HG03159 (cell line): ENCODE measurements around the gene ARV1.
"Not testable (repeated sequence)": the region's sequence is repeated elsewhere in the genome, so short reads cannot be mapped to it uniquely, and the experiment has no call there.

Experiments used
- ATAC-seq: cut with Tn5 transposase; IDR thresholded peaks from one replicate; pipeline ENCODE4 v1.9.1; 2021; ENCODE audit warnings: mild to moderate bottlenecking, moderate library complexity; ENCODE audit not compliant: unreplicated experiment

The ARV1 gene

DNA sequence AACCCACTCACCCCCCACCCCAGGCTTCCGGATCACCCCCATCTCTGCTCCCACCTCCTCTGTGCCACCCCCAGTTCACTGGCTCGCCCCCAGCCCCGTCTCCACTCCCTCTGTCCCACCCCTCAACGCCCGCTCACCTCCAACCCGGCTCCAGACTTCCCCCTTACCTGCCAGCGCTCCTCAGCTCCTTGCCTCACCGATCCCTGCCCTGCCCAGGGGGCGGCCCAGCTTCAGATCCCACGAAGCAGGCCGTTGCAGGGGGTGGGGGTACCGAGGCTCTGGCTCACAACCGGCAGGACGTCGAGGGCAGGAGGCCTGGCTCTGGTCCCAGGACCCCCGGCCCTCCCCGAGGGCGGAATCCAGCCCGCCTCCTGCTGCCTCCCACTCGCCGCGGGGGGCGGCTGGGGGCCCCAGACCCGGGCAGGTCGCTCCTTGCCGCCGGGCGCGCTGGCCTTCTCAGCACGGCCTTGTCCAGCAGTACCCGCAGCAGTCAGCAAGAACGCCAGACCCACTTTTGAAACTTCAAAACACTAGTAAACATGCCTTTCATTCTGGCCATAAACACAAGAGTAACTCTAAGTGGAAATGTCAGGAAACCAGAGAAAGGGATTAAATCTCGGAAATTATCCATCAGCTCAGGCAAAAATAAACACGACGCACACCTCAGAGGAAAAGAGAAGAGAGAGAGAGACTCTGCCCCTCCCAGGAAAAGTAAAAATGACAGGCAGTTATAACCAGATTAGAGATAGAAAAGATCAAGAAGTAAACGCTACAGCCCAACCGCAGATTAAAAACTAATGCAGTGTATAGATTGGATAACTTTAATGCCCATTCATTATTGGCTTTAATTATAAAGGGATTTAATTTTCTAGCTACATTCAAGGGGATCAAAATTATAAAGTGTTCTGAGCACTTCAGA is 62.2 kb downstream of the ARV1 start:
- no peak for ATAC-seq

DNA sequence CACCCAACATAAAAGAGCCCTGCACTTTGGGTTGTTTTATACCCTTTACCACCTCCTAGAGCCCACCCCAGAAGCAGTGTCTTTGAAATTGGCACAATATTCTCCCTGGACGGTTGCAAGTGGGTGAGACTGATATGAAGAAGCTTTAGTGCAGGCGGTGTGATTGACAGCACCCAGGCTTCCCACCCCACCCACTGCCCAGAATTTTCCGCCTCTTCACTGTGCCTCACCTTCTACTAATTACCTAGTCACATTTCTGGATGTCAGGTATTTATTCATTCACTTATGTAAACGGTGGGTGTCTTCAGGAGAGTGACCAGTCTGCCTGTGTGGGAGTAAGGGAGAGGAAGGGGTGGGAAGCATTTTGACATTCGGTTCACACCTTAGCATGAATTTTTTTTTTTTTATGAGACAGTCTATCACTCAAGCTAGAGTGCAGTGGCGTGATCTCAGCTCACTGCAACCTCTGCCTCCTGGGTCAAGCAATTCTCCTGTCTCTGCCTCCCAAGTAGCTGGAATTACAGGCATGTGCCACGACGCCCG is 62.9 kb downstream of the ARV1 start:
- ATAC-seq = no peak

DNA sequence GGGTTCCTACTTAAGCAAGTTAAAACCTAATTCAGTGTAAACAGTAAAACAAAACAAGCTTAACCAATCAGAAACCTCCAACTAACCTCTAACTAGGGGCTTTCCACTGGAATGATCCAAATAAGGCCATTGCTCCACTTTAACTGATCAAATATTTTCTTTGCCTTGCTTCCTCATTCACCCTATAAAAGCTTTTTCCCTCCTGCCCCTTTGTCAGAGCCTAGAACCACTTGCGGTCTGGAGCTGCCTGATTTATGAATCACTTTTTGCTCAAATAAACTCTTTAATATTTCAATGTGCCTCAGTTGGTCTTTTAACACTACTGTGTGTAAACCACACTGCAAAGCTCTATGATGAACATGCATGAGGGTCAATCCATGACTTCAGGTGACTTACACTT is 65.7 kb downstream of the ARV1 start:
- no peak for ATAC-seq

DNA sequence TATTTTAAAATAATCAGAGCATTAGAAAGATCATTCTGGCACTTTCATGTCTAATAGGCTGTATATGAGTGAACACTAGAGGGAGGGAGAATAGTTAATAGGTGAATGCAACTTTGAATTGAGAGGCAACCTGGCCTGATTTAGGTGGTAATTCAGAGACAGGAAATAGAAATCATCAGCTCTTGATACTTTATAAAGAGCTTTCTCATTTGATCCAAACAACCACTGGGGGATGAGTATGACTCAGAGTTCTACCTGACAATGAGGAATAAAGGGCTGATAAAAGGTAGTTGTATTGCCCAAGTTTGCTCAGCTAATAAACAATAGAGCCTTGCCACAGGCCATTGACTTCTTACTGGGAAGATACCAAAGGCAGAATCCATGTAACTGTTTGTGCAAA is 66.4 kb downstream of the ARV1 start:
- no peak for ATAC-seq

DNA sequence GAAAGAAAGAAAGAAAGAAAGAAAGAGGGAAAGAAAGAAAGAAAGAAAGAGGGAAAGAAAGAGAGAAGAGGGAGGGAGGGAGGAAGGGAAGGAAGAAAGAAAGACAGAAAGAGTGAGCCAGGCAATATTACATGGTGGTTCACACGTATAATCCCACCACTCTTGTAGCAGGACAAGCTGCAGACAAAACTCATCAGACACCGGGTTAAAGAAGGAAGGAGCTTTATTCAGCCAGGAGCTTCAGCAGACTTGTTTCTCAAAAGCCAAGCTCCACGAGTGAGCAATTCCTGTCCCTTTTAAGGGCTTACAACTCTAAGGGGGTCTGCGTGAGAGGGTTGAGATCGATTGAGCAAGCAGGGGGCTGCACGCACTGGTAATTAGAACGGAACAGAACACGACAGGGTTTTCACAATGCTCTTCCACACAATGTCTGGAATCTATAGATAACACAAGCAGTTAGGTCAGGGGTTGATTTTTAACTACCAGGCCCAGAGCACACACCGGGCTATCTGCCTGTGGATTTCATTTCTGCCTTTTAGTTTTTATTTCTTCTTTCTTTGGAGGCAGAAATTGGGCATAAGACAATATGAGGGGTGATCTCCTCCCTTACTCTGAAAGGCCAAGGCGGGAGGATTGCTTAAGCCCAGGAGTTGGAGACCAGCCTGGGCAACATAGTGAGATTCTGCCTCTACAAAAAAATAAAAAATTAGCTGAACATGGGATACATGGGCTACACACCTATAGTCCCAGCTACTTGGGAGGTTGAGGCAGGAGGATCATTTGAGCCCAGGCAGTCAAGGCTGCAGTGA is 67.2 kb downstream of the ARV1 start:
- not testable (repeated sequence) for ATAC-seq

DNA sequence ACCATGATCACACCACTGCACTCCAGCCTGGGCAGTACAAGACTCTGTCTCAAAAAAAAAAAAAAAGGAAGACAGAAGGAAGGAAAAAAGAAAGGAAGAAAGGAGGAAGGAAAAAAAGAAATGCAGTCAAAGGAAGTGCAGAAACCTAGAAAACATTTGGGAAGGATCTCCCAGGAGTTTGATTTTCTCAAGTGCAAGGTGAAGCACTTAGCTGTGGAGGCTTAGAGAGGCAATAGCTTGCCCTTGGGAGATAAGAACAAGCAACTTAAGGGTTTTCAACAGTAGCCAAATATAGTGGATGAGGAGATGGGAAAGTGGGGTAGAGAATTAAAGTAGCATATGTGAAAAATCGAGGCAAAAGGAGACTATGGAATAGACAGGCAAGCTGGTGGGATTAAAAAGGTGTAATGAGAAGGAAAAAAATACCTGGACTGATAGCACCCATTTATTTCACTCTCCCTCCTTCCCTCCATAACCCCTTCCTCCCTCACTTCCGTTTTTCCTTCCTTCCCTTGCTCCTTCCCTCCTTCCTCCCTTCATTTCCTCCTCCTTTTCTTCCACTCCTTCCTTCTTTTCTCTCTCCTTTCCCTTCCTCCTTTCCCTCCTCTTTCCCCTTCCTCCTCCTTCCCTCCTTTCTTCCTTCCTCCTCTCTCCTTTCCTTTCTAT is 68.0 kb downstream of the ARV1 start:
- ATAC-seq = no peak

DNA sequence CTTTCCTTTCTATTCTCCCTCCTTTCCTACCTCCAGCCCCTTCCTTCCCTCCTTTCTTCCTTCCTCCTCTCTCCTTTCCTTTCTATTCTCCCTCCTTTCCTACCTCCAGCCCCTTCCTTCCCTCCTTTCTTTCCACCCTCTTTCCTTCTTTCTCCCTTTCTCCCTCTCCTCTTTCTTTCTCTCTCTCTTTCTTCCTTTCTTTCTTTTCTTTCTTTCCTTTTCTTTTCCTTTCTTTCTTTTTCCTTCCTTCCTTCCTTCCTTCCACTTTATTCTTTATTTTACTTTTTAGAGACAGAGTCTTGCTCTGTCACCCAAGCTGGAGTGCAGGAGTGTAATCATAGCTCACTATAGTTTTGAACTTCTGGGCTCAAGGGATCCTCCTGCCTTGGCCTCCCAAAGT is 68.6 kb downstream of the ARV1 start:
- ATAC-seq = not testable (repeated sequence)

DNA sequence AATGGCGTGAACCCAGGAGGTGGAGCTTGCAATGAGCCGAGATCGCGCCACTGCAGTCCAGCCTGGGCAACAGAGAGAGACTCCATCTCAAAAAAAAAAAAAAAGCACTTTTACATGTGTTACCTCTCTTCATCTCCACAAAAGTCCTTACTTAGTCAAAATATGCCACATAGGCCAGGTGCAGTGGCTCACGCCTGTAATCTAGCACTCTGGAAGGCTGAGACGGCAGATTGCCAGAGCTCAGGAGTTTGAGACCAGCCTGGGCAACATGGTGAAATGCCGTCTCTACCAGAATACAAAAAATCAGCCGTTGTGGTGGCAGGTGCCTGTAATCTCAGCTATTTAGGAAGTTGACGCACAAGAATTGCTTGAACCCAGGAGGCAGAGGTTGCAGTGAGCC is 69.5 kb downstream of the ARV1 start:
- not testable (repeated sequence) for ATAC-seq

DNA sequence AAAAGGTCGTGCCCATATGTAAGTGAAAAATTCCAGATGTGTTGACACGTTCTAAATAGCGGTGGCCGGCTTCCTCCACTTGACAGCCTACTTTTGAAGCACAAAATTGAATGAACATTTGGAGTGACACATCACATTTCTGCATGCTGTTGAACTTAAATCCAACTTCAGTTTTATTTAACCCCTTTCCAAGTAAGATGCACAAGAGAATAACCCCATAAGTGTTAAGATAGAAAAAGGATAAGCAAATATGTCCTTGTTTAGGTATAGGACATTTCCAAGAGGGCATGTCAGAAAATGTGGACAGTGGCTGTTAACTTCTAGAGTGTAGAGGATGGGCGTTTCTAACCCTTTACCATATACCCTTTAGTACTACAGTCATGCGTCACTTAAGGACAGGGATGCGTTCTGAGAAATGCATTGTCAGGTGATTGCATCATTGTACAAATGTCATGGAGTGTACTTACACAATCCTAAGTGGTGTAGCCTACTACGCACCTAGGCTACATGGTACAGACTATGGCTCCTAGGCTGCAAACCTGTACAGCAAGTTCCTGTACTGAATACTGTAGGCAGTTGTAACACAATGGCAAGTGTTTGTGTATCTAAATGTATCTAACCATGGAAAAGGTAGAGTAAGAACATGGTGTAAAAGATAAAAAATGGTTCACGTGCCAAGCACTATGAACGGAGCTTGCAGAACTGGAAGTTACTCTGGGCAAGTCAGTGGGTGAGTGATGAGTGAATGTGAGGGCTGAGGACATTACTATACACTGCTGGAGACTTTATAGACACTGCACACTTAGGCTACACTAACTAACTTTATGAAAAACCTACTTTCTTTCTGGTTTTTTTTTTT is 70.5 kb downstream of the ARV1 start:
- no peak for ATAC-seq
